LNCaP clone FGC (cell line): ENCODE results near the gene CTDSP1.

ENCODE experiments used
- DNase-seq: peaks from one replicate; pipeline ENCODE4 v3.0.0-alpha.2; 2011; ENCODE audit warnings: low read depth
- H3K4me3 ChIP-seq: 2 replicates; pipeline ENCODE4 v1.5.1; 2011; ENCODE audit warnings: mild to moderate bottlenecking, low read depth, low read length, control low read depth
- TF ChIP-seq, protein P1 (sequence below): IDR thresholded peaks from 2 replicates; pipeline ENCODE4 v1.5.1; 2012; ENCODE audit warnings: mild to moderate bottlenecking; ENCODE audit not compliant: control insufficient read depth, insufficient read depth; ENCODE audit errors: extremely low read depth

CTDSP1 gene

GRCh38 chr2:218363736-218364135 is 35.9 kb upstream of the CTDSP1 start:
- H3K4me3 ChIP-seq, result no peak overlapping the region
- no peak for DNase-seq
- TF ChIP-seq, protein P1, sequence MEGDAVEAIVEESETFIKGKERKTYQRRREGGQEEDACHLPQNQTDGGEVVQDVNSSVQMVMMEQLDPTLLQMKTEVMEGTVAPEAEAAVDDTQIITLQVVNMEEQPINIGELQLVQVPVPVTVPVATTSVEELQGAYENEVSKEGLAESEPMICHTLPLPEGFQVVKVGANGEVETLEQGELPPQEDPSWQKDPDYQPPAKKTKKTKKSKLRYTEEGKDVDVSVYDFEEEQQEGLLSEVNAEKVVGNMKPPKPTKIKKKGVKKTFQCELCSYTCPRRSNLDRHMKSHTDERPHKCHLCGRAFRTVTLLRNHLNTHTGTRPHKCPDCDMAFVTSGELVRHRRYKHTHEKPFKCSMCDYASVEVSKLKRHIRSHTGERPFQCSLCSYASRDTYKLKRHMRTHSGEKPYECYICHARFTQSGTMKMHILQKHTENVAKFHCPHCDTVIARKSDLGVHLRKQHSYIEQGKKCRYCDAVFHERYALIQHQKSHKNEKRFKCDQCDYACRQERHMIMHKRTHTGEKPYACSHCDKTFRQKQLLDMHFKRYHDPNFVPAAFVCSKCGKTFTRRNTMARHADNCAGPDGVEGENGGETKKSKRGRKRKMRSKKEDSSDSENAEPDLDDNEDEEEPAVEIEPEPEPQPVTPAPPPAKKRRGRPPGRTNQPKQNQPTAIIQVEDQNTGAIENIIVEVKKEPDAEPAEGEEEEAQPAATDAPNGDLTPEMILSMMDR, result no peak

DNA sequence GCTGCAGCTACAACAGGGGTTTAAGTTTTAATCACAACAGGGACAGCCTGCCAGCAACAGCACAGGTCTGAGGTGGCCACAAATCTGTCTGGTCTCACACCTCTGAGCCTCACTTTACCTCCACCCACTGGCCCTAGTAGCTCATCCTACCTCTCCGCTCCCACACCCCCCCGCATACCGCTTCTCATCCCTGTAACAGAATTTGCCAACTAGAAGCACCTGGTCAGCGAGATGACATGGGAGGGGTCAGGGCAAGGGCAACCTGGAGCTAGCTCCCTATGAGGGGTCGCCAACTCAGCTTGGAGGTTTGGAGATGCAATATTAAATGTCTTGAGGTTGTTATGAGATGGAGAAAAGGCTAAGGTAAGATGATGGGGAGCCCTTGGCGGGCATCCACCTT is 35.5 kb upstream of the CTDSP1 start:
- no peak for DNase-seq
- TF ChIP-seq, protein P1, result no peak
- no peak overlapping the region for H3K4me3 ChIP-seq

- TF ChIP-seq, protein P1, result no peak
- H3K4me3 ChIP-seq, result no peak overlapping the region
- DNase-seq, result no peak
Measured at GRCh38 chr2:218366621-218367414, 32.9 kb upstream of the CTDSP1 start.

DNA sequence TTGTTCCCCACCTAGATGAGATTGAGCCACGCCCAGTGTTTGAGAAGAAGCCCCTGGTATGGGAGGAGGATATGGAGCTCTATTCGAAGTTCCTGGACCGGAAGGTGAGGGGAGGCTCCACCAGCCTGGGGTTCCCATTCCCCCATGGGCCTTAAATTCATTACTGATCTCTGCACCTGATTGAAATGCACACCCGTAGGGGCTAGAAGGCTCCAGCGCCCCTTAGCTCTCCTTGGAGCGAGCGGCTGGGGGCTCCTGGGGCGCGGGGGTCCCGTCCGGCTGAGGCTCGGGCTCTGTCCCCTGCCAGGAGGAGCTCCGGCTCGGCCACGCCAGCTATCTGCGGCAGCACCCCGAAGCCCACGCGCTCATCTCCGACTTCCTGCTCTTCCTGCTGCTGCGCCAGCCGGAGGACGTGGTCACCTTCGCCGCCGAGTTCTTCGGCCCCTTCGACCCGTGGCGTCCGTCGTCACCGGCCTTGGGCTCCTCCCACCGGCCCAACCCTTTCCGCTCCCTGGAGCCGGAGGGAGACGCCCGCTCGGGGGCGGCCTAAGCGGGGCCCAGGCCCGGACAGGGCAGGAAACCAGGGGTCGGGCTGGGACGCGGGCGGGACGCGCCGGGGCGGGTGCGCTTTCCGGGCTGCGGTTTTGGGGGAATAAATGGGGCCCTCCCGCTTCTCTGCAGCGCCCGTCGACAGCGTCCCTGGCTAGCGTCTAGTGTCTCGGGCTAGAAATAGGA is 32.1 kb upstream of the CTDSP1 start:
- no peak overlapping the region for H3K4me3 ChIP-seq
- DNase-seq, result no peak
- TF ChIP-seq, protein P1, result no peak

DNA sequence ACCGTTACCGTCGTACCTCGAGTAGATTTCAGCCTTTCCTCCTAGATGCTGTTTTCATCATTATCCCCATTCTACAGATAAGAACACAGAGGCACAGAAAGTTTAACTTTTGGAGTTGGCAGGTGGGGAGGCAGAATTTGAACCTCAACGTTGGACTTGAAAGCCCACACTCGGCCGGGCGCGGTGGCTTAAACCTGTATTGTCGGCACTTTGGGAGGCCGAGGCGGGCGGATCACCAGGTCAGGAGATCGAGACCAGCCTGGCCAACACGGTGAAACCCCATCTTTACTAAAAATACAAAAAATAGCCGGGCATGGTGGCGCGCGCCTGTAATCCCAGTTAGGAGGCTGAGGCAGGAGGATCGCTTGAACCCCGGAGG is 31.5 kb upstream of the CTDSP1 start:
- no peak overlapping the region for H3K4me3 ChIP-seq
- TF ChIP-seq, protein P1, result no peak
- no peak for DNase-seq

- no peak for DNase-seq
- no peak overlapping the region for H3K4me3 ChIP-seq
- TF ChIP-seq, protein P1, result no peak
Measured at GRCh38 chr2:218368621-218369153, 31.0 kb upstream of the CTDSP1 start.
